Activated CD4-positive, alpha-beta T cell treated with anti-CD3 and anti-CD28 coated beads for 24 hours (primary cell): Measurements from ENCODE around the gene ZNF416.

Source experiments
- DNase-seq, 2 donors: peaks; one replicate each; pipeline ENCODE4 v3.0.0-alpha.2; 2020; ENCODE audit warnings: low read depth in 2 of 2

ZNF416 gene

GRCh38 chr19:57578487-57579205 lies at the start of gene ZNF416:
Gene ZNF416, minus strand, starts transcription at chr19:57578911. Its CDS starts 207 bp downstream, at chr19:57578704.
- peak; percentile 82 to 93 for DNase-seq

GRCh38 chr19:57623091-57623490 lies 44.4 kb upstream of the ZNF416 start:
- no peak for DNase-seq

GRCh38 chr19:57620673-57621348 lies 42.1 kb upstream of the ZNF416 start:
- DNase-seq: no peak

- DNase-seq: no peak
Observed at GRCh38 chr19:57615346-57615745, 36.6 kb upstream of the ZNF416 start.

- peak; percentile 75 to 79 for DNase-seq
Observed at GRCh38 chr19:57613941-57614743, 35.4 kb upstream of the ZNF416 start, which contains the start of gene ZNF134. Gene ZNF134, plus strand, starts transcription at chr19:57614242. Its CDS starts 5,227 bp downstream, at chr19:57619469.

GRCh38 chr19:57611113-57611512 lies 32.4 kb upstream of the ZNF416 start:
- no peak for DNase-seq

GRCh38 chr19:57606931-57607330 lies 28.2 kb upstream of the ZNF416 start:
- DNase-seq: no peak

GRCh38 chr19:57599761-57600383 lies 21.2 kb upstream of the ZNF416 start, which contains the start of gene ZNF530:
Gene ZNF530, plus strand, starts transcription at chr19:57599885. Its CDS starts 4,461 bp downstream, at chr19:57604346.
- peak; percentile 79 to 82 for DNase-seq

GRCh38 chr19:57599377-57599760 lies 20.7 kb upstream of the ZNF416 start:
- no peak for DNase-seq

GRCh38 chr19:57587529-57587928 lies 8.8 kb upstream of the ZNF416 start:
- DNase-seq: no peak

- peak; percentile 67 to 73 for DNase-seq
Observed at GRCh38 chr19:57583521-57584416, 5.1 kb upstream of the ZNF416 start, which contains the start of gene ZIK1. Gene ZIK1, plus strand, starts transcription at chr19:57584145. Its CDS starts 212 bp downstream, at chr19:57584357.

- DNase-seq: no peak
Observed at GRCh38 chr19:57583104-57583520, 4.4 kb upstream of the ZNF416 start.

GRCh38 chr19:57576661-57577060 lies 2.0 kb downstream of the ZNF416 start:
- DNase-seq: no peak

- no peak for DNase-seq
Observed at GRCh38 chr19:57572415-57572947, 6.2 kb downstream of the ZNF416 start.

GRCh38 chr19:57570707-57571106 lies 8.0 kb downstream of the ZNF416 start:
- DNase-seq: no peak

GRCh38 chr19:57566396-57567265 lies 12.1 kb downstream of the ZNF416 start:
- DNase-seq: no peak

- DNase-seq: no peak
Observed at GRCh38 chr19:57563547-57563946, 15.2 kb downstream of the ZNF416 start.

GRCh38 chr19:57560049-57560491 lies 18.6 kb downstream of the ZNF416 start:
- no peak for DNase-seq

- DNase-seq: peak; percentile 78 to 80
Observed at GRCh38 chr19:57559404-57560025, 19.2 kb downstream of the ZNF416 start, which contains the start of gene ZNF550. Gene ZNF550, minus strand, starts transcription at chr19:57559863. Its CDS starts 181 bp downstream, at chr19:57559682.
